ENCODE data around the gene TMEM125. TPM values are rescaled to one million over a fixed set of nuclear protein-coding genes. Genes with fewer than 3 reads are reported as not detected.

TMEM125 gene
- polyA plus RNA-seq, 3 donors, result not detected

DNA sequence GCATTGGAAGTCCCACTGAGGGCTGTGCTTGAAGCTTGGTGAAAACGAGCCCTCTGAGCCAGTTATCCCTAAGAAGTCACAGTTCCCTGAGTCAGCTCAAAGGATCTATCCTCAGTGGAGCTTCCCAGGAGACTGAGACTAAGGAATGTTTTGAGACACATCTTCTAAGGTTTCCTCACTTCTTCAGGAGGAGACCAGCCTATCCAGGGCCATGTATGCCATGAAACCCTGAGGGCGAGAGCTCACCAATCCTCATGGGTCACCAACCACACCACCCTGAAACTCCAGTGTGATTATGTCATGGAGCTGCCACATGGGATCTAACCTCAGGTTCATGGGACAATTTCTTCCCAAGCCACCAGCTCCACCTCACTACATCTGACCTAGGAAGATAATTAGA is 23.4 kb downstream of the TMEM125 start:
- peaks cover 0 to 2% (median 2%) of the 10 kb centered on the region in 3 donors for H3K27me3 Mint-ChIP-seq (ENCODE audit: low read depth in 3 of 3)
- H3K4me3 Mint-ChIP-seq, result no peak overlapping the region
- 88% methylated on average over 2 of the region's 2 CpGs for WGBS (ENCODE audit: insufficient coverage)

DNA sequence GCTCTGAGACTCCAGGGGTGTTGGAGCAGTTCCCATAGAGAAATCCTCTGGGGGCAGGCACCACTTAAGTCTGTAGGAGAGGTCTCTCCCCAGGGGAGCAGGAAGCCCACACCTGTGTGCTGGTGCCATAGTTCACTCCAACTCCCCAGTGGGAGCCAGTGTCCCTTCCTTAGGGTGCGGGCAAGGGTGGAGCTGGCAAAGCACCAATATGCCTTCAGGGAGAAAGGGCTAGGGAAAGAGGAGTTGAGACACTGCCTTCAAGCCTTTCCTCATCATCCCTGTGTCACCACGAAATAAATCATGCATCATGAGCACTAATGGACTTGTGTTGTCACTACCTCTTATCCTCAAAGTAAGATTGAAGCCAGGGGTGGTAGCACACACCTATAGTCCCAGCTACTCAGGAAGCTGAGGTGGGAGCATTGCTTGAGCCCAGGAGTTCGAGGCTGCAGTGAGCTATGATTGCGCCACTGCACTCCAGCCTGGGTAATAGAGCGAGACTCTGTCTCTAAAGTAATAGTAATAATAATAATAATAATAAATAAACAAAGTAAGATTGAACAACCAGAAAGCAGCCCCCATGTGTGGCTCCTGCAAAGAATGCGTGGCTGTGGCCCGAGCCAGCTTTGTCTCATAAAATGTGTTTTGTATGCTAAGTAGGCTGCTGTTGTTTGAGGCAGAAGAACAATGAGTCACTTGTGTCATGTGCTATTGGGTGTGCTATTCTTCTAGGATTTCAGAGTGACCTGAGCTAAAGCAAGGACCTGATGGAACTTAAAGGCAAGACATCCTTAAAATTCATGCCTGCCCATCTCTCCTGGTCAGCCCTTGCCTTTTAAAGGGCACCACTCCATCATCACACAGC is 24.3 kb downstream of the TMEM125 start:
- Mint-ChIP-seq H3K27ac (no peak overlapping the region), H3K4me3 (no peak overlapping the region)
- no peak overlapping the region for H3K27ac ChIP-seq (ENCODE audit: low read depth in 1 of 2, low read length in 2 of 2)

More for the DNA sequence above, 23.4 kb downstream of the TMEM125 start:
- H3K27ac Mint-ChIP-seq, result no peak overlapping the region
- Histone ChIP-seq H3K4me3 (replicated peaks in 1 of 3; ENCODE audit: low read depth in 2 of 3, low read length in 3 of 3) (no peak overlapping the region), H3K36me3 (replicated peaks in 1 of 2; ENCODE audit: control insufficient read depth in 1 of 2, insufficient read depth in 2 of 2, low read length in 2 of 2) (no peaks in the 10 kb centered on the region), H3K4me2 (replicated peaks; ENCODE audit: extremely low read depth, low read length, poor library complexity, severe bottlenecking) (no peak overlapping the region), H3K27me3 (ENCODE audit: control insufficient read depth in 2 of 2, insufficient read depth in 2 of 2, low read length in 2 of 2) (no peaks in the 10 kb centered on the region), H4K20me1 (ENCODE audit: insufficient read depth, low read length) (no peaks in the 10 kb centered on the region), H3K9me3 (replicated peaks in 1 of 2; ENCODE audit: control insufficient read depth in 1 of 2, insufficient read depth in 1 of 2, low read length in 2 of 2) (no peaks in the 10 kb centered on the region), H3K27ac (ENCODE audit: low read depth in 1 of 2, low read length in 2 of 2) (no peak overlapping the region), H3K4me1 (ENCODE audit: control insufficient read depth in 1 of 2, insufficient read depth in 2 of 2, low read length in 2 of 2) (no peaks in the 10 kb centered on the region), H2AFZ (ENCODE audit: insufficient read depth, low read depth, low read length, poor library complexity, severe bottlenecking) (no peak overlapping the region), H3K9ac (ENCODE audit: insufficient read depth, low read length, poor library complexity, severe bottlenecking) (no peak overlapping the region), H3K79me2 (ENCODE audit: insufficient read depth, low read length) (no peaks in the 10 kb centered on the region)
- no peaks in the 10 kb centered on the region for H3K9me3 Mint-ChIP-seq
- TF ChIP-seq CTCF (IDR thresholded peaks at IDR 0.05), result no peak
- no peaks in the 10 kb centered on the region for H3K36me3 Mint-ChIP-seq
- no peaks in the 10 kb centered on the region for H3K4me1 Mint-ChIP-seq
- DNase-seq, result no peak
- intact Hi-C loops (cut with micrococcal nuclease), result no loop called here

More for the DNA sequence above, 24.3 kb downstream of the TMEM125 start:
- H3K4me3 ChIP-seq (replicated peaks in 1 of 3; ENCODE audit: low read depth in 2 of 3, low read length in 3 of 3), result no peak overlapping the region
- intact Hi-C loops (cut with micrococcal nuclease), result no loop called here
- H3K36me3 ChIP-seq (replicated peaks in 1 of 2; ENCODE audit: control insufficient read depth in 1 of 2, insufficient read depth in 2 of 2, low read length in 2 of 2), result no peaks in the 10 kb centered on the region
- H3K4me2 ChIP-seq (replicated peaks; ENCODE audit: extremely low read depth, low read length, poor library complexity, severe bottlenecking), result no peak overlapping the region
- H4K20me1 ChIP-seq (ENCODE audit: insufficient read depth, low read length), result no peaks in the 10 kb centered on the region
- no peak overlapping the region for H2AFZ ChIP-seq (ENCODE audit: insufficient read depth, low read depth, low read length, poor library complexity, severe bottlenecking)
- no peaks in the 10 kb centered on the region for H3K79me2 ChIP-seq (ENCODE audit: insufficient read depth, low read length)
- no peak for TF ChIP-seq CTCF (IDR thresholded peaks at IDR 0.05)
- peaks cover 0 to 2% (median 0%) of the 10 kb centered on the region in 3 donors for H3K27me3 Mint-ChIP-seq (ENCODE audit: low read depth in 3 of 3)
- no peaks in the 10 kb centered on the region for H3K9me3 Mint-ChIP-seq
- no peaks in the 10 kb centered on the region for H3K4me1 Mint-ChIP-seq
- H3K9me3 ChIP-seq (replicated peaks in 1 of 2; ENCODE audit: control insufficient read depth in 1 of 2, insufficient read depth in 1 of 2, low read length in 2 of 2), result no peaks in the 10 kb centered on the region
- H3K36me3 Mint-ChIP-seq, result no peaks in the 10 kb centered on the region
- no peak overlapping the region for H3K9ac ChIP-seq (ENCODE audit: insufficient read depth, low read length, poor library complexity, severe bottlenecking)
- 96% methylated on average over 3 of the region's 7 CpGs for WGBS (ENCODE audit: insufficient coverage)
- no peaks in the 10 kb centered on the region for H3K27me3 ChIP-seq (ENCODE audit: control insufficient read depth in 2 of 2, insufficient read depth in 2 of 2, low read length in 2 of 2)
- no peak for DNase-seq
- H3K4me1 ChIP-seq (ENCODE audit: control insufficient read depth in 1 of 2, insufficient read depth in 2 of 2, low read length in 2 of 2), result no peaks in the 10 kb centered on the region

Data from CD14-positive monocyte (primary cell).